ENCODE measurements around the gene RTP4.

DNA sequence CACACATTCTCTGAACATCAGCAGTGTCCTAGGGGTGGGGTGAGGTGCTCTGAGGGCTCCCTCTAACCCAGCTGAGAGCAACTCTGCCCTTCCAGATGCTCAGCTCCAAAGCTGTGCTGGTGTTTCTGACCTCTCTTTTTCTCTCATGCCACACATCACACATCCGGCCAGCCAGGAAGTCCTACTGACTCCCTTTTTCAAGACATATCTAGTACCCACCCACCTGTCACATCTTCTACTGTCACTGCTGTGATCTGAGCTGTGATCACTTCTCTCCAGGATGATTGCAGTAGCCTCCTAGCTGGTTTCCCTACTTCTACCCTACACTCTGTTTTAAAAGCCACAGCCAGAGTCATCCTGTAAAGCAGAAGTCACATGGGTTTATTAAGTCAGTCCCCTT is 46.4 kb upstream of the RTP4 start:
- no peak for TF ChIP-seq ZFX (IDR thresholded peaks at IDR 0.05)
- TF ChIP-seq, protein P1, sequence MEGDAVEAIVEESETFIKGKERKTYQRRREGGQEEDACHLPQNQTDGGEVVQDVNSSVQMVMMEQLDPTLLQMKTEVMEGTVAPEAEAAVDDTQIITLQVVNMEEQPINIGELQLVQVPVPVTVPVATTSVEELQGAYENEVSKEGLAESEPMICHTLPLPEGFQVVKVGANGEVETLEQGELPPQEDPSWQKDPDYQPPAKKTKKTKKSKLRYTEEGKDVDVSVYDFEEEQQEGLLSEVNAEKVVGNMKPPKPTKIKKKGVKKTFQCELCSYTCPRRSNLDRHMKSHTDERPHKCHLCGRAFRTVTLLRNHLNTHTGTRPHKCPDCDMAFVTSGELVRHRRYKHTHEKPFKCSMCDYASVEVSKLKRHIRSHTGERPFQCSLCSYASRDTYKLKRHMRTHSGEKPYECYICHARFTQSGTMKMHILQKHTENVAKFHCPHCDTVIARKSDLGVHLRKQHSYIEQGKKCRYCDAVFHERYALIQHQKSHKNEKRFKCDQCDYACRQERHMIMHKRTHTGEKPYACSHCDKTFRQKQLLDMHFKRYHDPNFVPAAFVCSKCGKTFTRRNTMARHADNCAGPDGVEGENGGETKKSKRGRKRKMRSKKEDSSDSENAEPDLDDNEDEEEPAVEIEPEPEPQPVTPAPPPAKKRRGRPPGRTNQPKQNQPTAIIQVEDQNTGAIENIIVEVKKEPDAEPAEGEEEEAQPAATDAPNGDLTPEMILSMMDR (conservative IDR thresholded peaks at IDR 0.05): no peak

All from C4-2B (cell line).